Epithelial cell of proximal tubule (primary cell): ENCODE data around the gene FATE1. TPM values are rescaled to one million over a fixed set of nuclear protein-coding genes. Genes with fewer than 3 reads are reported as not detected.

ENCODE experiments used
- DNase-seq: peaks from one replicate; pipeline ENCODE4 v3.0.0-alpha.2; 2011; ENCODE audit warnings: low read depth
- H3K4me3 ChIP-seq: 2 replicates; pipeline ENCODE4 v1.5.1; 2011; ENCODE audit warnings: low read depth, mild to moderate bottlenecking, low read length
- CTCF ChIP-seq: conservative IDR thresholded peaks from 2 replicates; pipeline ENCODE4 v1.5.1; 2012; ENCODE audit warnings: low read depth, mild to moderate bottlenecking, low read length
- total RNA-seq: library from RNA; depleted of rRNA; stranded (reverse); fragments of >200 nt; gene quantifications from 2 replicates; pipeline ENCODE4 v1.2.3, GENCODE V29; 2015

Gene FATE1
- total RNA-seq, 1 donor from 2014 or later, result not detected

GRCh38 chrX:151704041-151704663, 11.7 kb upstream of the FATE1 start:
- no peak overlapping the region for H3K4me3 ChIP-seq
- no peak for TF ChIP-seq CTCF
- no peak for DNase-seq

- no peak for DNase-seq
- no peak overlapping the region for H3K4me3 ChIP-seq
- no peak for TF ChIP-seq CTCF
These were observed 7.0 kb upstream of the FATE1 start for GRCh38 chrX:151708821-151709220.

GRCh38 chrX:151710457-151710856, 5.4 kb upstream of the FATE1 start:
- no peak overlapping the region for H3K4me3 ChIP-seq
- DNase-seq, result no peak
- no peak for TF ChIP-seq CTCF

GRCh38 chrX:151711154-151711553, 4.7 kb upstream of the FATE1 start:
- no peak overlapping the region for H3K4me3 ChIP-seq
- TF ChIP-seq CTCF, result no peak
- no peak for DNase-seq

GRCh38 chrX:151711787-151712186, 4.0 kb upstream of the FATE1 start:
- DNase-seq, result no peak
- TF ChIP-seq CTCF, result no peak
- no peak overlapping the region for H3K4me3 ChIP-seq

- DNase-seq, result no peak
- H3K4me3 ChIP-seq, result no peak overlapping the region
- no peak for TF ChIP-seq CTCF
These were observed 3.6 kb upstream of the FATE1 start for GRCh38 chrX:151712253-151712652.

- peak; percentile 53 for TF ChIP-seq CTCF
- no peak for DNase-seq
These were observed 2.0 kb upstream of the FATE1 start for GRCh38 chrX:151713849-151714248.

More at GRCh38 chrX:151713849-151714248, 2.0 kb upstream of the FATE1 start:
- H3K4me3 ChIP-seq, result no peak overlapping the region
